GM23338 (cell line): ENCODE data around the gene ROBO1. TPM values are rescaled to one million over a fixed set of nuclear protein-coding genes. Genes with fewer than 3 reads are reported as not detected.

Experiments used
- ATAC-seq: fragments of 200-7000 bp; cut with Tn5 transposase; 3 replicates; pipeline ENCODE4 v1.9.1; 2020
- DNase-seq: peaks from one replicate; pipeline ENCODE4 v3.0.0-alpha.2; 2015; ENCODE audit warnings: low spot score
- H2AFZ ChIP-seq: fragments of 200-600 bp; sonication (generic); 2 replicates; pipeline ENCODE4 v1.8.0; 2016; ENCODE audit warnings: antibody characterized with exemption, mild to moderate bottlenecking, moderate library complexity
- H3F3A ChIP-seq: fragments of 200-600 bp; sonication (generic); replicated peaks from 2 replicates; pipeline ENCODE4 v1.8.0; 2017; ENCODE audit warnings: antibody characterized with exemption, mixed run types, low read depth
- H3K27ac ChIP-seq: fragments of 200-600 bp; sonication (generic); 2 replicates; pipeline ENCODE4 v1.6.1; 2016; ENCODE audit warnings: low read depth
- H3K27me3 ChIP-seq: fragments of 200-600 bp; sonication (generic); 2 replicates; pipeline ENCODE4 v1.8.0; 2016; ENCODE audit warnings: mild to moderate bottlenecking, mixed run types, moderate library complexity; ENCODE audit not compliant: insufficient read depth
- H3K36me3 ChIP-seq: fragments of 200-600 bp; sonication (generic); 2 replicates; pipeline ENCODE4 v1.8.0; 2016; ENCODE audit warnings: mild to moderate bottlenecking; ENCODE audit not compliant: insufficient read depth
- H3K4me1 ChIP-seq: fragments of 200-600 bp; sonication (generic); 2 replicates; pipeline ENCODE4 v1.8.0; 2016; ENCODE audit warnings: mild to moderate bottlenecking, moderate library complexity; ENCODE audit not compliant: insufficient read depth
- H3K4me2 ChIP-seq: fragments of 200-600 bp; sonication (generic); 2 replicates; pipeline ENCODE4 v1.7.1; 2017; ENCODE audit warnings: mixed run types
- H3K4me3 ChIP-seq: fragments of 200-600 bp; sonication (generic); 2 replicates; pipeline ENCODE4 v1.6.1; 2016; ENCODE audit warnings: mixed run types
- H3K79me2 ChIP-seq: fragments of 200-600 bp; sonication (generic); replicated peaks from 2 replicates; pipeline ENCODE4 v1.8.0; 2017; ENCODE audit warnings: mild to moderate bottlenecking; ENCODE audit not compliant: insufficient read depth
- H3K9me2 ChIP-seq: fragments of 200-600 bp; sonication (generic); 2 replicates; pipeline ENCODE4 v1.8.0; 2017; ENCODE audit not compliant: insufficient read depth
- H4K20me1 ChIP-seq: fragments of 200-600 bp; sonication (generic); replicated peaks from 2 replicates; pipeline ENCODE4 v1.8.0; 2017; ENCODE audit warnings: mild to moderate bottlenecking; ENCODE audit not compliant: insufficient read depth
- H3K27ac Mint-ChIP-seq: 2 replicates; pipeline ENCODE4 v1.8.0; 2020; ENCODE audit warnings: inconsistent platforms, mild to moderate bottlenecking, moderate library complexity, mixed read lengths
- H3K27me3 Mint-ChIP-seq: 3 replicates; pipeline ENCODE4 v1.8.0; 2022; ENCODE audit warnings: low read depth, mild to moderate bottlenecking, moderate library complexity, mixed read lengths, inconsistent platforms; ENCODE audit not compliant: insufficient read depth, poor library complexity
- H3K36me3 Mint-ChIP-seq: 3 replicates; pipeline ENCODE4 v1.8.0; 2021; ENCODE audit warnings: low read depth, mild to moderate bottlenecking, inconsistent platforms, moderate library complexity, mixed read lengths
- H3K4me1 Mint-ChIP-seq: 3 replicates; pipeline ENCODE4 v1.8.0; 2020; ENCODE audit warnings: mild to moderate bottlenecking, inconsistent platforms, mixed read lengths
- H3K4me3 Mint-ChIP-seq: 3 replicates; pipeline ENCODE4 v1.8.0; 2021; ENCODE audit warnings: moderate library complexity, mild to moderate bottlenecking, inconsistent platforms, mixed read lengths
- H3K9me3 Mint-ChIP-seq: 3 replicates; pipeline ENCODE4 v1.8.0; 2020; ENCODE audit warnings: moderate library complexity, mild to moderate bottlenecking, inconsistent platforms, mixed read lengths
- CREB1 ChIP-seq: fragments of 250-450 bp; sonication (Bioruptor Pico); IDR thresholded peaks from 2 replicates; pipeline ENCODE4 v1.5.0; 2020; ENCODE audit warnings: low read depth, mild to moderate bottlenecking, moderate library complexity
- ETS1 ChIP-seq: IDR thresholded peaks from 2 replicates; pipeline ENCODE4 v1.6.1; 2016; ENCODE audit warnings: antibody characterized with exemption
- EZH2 ChIP-seq: fragments of 200-600 bp; sonication (generic); IDR thresholded peaks from one replicate; pipeline ENCODE4 v1.8.0; 2017; ENCODE audit warnings: antibody characterized with exemption, mild to moderate bottlenecking, low read depth; ENCODE audit not compliant: unreplicated experiment
- EZH2phosphoT487 ChIP-seq: fragments of 200-600 bp; sonication (generic); IDR thresholded peaks from one replicate; pipeline ENCODE4 v1.8.1; 2018; ENCODE audit warnings: antibody characterized with exemption; ENCODE audit not compliant: unreplicated experiment
- JUNB ChIP-seq: IDR thresholded peaks from one replicate; pipeline ENCODE4 v1.6.1; 2016; ENCODE audit warnings: antibody characterized with exemption; ENCODE audit not compliant: unreplicated experiment
- NANOG ChIP-seq: IDR thresholded peaks from 2 replicates; pipeline ENCODE4 v1.6.1; 2016; ENCODE audit warnings: antibody characterized with exemption, borderline replicate concordance
- POLR2AphosphoS5 ChIP-seq: IDR thresholded peaks from 2 replicates; pipeline ENCODE4 v1.6.1; 2016; ENCODE audit warnings: antibody characterized with exemption, low read depth
- STAT1 ChIP-seq: IDR thresholded peaks from one replicate; pipeline ENCODE4 v1.6.1; 2016; ENCODE audit warnings: antibody characterized with exemption; ENCODE audit not compliant: unreplicated experiment
- ZNF114 ChIP-seq: fragments of 250-450 bp; sonication (Bioruptor Pico); IDR thresholded peaks from 2 replicates; pipeline ENCODE4 v1.5.0; 2020; ENCODE audit warnings: mild to moderate bottlenecking, moderate library complexity
- ZNF331 ChIP-seq: fragments of 250-450 bp; sonication (Bioruptor Pico); IDR thresholded peaks from 2 replicates; pipeline ENCODE4 v1.5.0; 2020; ENCODE audit warnings: low read depth, mild to moderate bottlenecking, moderate library complexity
- ZNF462 ChIP-seq: fragments of 250-450 bp; sonication (Bioruptor Pico); IDR thresholded peaks from 2 replicates; pipeline ENCODE4 v1.5.0; 2020; ENCODE audit warnings: mild to moderate bottlenecking, moderate library complexity
- polyA plus RNA-seq: library from polyadenylated mRNA; unstranded; fragments of >200 nt; fragmentation: Nextera tagmentation; extraction: Ambion mirVana; gene quantifications from 2 replicates; pipeline ENCODE4 v1.2.1, GENCODE V29; 2016
- total RNA-seq: library from RNA; depleted of rRNA; stranded (reverse); fragments of >200 nt; shearing (Covaris generic); gene quantifications from 2 replicates; pipeline ENCODE4 v1.2.3, GENCODE V29; 2014

The ROBO1 gene
- total and polyA plus RNA-seq, 2 experiments from 2014 or later, result 19.2 to 78.3 TPM

- no peak for TF ChIP-seq ZNF462 (CRISPR knock-in tag)
- no peak for TF ChIP-seq STAT1
- no peak for TF ChIP-seq ETS1
Observed at GRCh38 chr3:78872195-78872594, 895.6 kb downstream of the ROBO1 start (continued).

GRCh38 chr3:78871048-78871447 lies 896.8 kb downstream of the ROBO1 start:
- ATAC-seq (no peak; the same call in 2 of the 3 replicates), DNase-seq (no peak)
- H3K27ac ChIP-seq, result 0 out of 2 replicates have a peak overlapping the region, but pooled peaks have one; percentile 18
- H3K36me3 ChIP-seq, result no peaks in the 10 kb centered on the region
- H3K4me3 Mint-ChIP-seq, result no peak overlapping the region
- H3K36me3 Mint-ChIP-seq, result no peaks in the 10 kb centered on the region
- no peaks in the 10 kb centered on the region for H3K9me3 Mint-ChIP-seq
- no peak overlapping the region for H3K4me2 ChIP-seq
- H4K20me1 ChIP-seq, result no peaks in the 10 kb centered on the region
- H3K9me2 ChIP-seq, result no peaks in the 10 kb centered on the region
- peak overlapping the region; percentile 61; the same call in 1 of the 2 replicates for H3K27ac Mint-ChIP-seq
- H2AFZ ChIP-seq, result no peak overlapping the region
- H3K4me1 ChIP-seq, result peaks cover 43% of the 10 kb centered on the region
- no peaks in the 10 kb centered on the region for H3F3A ChIP-seq
- H3K27me3 Mint-ChIP-seq, result peaks cover 4% of the 10 kb centered on the region
- H3K79me2 ChIP-seq, result peaks cover 21% of the 10 kb centered on the region; the same call in 1 of the 2 replicates
- peaks cover 53% of the 10 kb centered on the region for H3K4me1 Mint-ChIP-seq
- H3K27me3 ChIP-seq, result no peaks in the 10 kb centered on the region
- H3K4me3 ChIP-seq, result no peak overlapping the region
- TF ChIP-seq ZNF114 (no peak), NANOG (no peak), STAT1 (no peak), CREB1 (no peak), EZH2 (no peak), POLR2AphosphoS5 (no peak), EZH2phosphoT487 (no peak), ZNF331 (CRISPR knock-in tag) (no peak), JUNB (no peak)
